ENCODE results near the gene MRPL54.

The MRPL54 gene

GRCh38 chr19:3784607-3785450 lies 22.3 kb downstream of the MRPL54 start:
- peak in 1 of 51 donors; percentile 11 for DNase-seq

- DNase-seq: peak in 5 of 51 donors; percentile 7 to 21 (median 15)
Observed at GRCh38 chr19:3785451-3785937, 23.0 kb downstream of the MRPL54 start.

GRCh38 chr19:3785938-3786824 lies 23.7 kb downstream of the MRPL54 start, which contains the start of gene MATK:
Gene MATK (minus strand): TSS chr19:3786381. CDS start chr19:3785135, 1,246 bp downstream.
- no peak for DNase-seq

- DNase-seq: no peak
Observed at GRCh38 chr19:3788996-3789778, 26.7 kb downstream of the MRPL54 start.

- no peak for DNase-seq
Observed at GRCh38 chr19:3790209-3790734, 27.8 kb downstream of the MRPL54 start.

DNA sequence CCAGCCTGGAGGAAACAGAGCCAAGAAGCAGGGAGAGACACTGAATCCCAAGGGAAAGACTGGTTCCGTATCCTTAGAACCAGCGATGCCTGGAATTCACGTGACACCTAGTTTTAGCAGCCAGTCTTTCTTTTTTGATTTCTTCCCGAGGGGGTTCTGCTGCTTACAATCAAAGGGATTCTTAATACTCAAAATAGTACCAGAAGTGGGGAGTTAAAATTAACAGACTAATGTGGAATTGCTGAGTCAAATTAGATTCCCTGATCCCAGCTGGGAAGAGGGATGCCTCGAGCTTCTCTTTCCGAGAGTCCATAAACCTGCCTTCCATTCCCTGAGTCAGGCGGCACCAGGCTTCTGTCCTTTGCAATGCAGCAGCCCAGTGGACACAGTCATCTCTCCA lies 28.5 kb downstream of the MRPL54 start:
- DNase-seq: no peak

- no peak for DNase-seq
Observed at GRCh38 chr19:3792114-3792513, 29.6 kb downstream of the MRPL54 start.

DNA sequence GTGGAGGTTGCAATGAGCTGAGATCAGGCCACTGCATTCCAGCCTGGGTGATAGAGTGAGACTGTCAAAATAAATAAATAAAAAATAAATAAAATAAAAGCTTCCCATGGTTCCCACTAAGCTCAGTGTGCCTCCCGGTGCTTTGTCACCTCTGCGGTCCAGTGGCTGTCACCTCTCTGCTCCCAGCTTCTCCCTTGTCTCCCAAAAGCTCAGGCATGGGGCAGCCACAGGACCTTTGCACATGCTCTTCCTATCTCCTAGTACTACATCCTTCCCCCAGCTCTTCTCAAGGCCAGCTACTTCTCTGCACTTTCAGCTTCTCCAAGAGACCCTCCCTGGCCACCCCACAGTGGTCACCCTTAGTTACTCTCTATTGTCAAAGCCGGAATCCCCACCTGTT lies 31.3 kb downstream of the MRPL54 start:
- no peak for DNase-seq

GRCh38 chr19:3796358-3796757 lies 33.9 kb downstream of the MRPL54 start:
- no peak for DNase-seq

GRCh38 chr19:3798137-3798536 lies 35.7 kb downstream of the MRPL54 start:
- DNase-seq: no peak

- DNase-seq: peak in 1 of 51 donors; percentile 52
Observed at GRCh38 chr19:3800996-3801395, 38.5 kb downstream of the MRPL54 start.

DNA sequence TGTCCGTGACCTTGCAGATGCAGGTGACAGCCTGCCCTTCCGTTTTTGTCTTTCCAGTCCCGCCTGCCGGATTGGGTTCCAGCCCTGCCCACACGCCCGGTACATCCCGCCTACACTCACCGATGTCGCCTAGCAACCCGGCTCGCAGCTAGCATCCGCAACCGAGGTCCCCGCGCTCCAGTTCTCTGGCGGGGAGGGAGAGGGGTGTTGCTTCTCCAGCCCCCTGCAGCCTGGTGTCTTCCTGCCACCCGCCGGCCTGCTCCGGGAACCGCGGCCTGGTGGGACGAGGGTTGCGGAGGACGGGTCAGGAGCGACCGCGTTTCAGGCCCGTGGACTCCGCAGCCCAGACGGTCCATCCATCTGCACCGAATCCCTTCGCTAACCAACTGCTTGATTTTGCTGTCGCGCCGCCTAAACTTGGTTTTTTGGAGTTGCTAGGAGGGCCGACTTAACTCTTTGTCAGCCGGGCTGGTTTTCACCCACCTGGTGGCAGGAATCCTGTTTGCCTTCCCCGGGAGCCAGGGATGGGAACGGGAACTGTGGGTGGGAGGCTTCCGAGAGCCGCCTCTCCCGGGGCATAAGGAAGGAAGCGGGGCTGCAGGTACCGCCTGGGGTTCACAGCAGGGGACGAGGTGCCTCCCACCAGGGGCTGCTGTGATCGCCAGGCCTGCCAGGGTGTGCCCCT lies 39.1 kb downstream of the MRPL54 start:
- peak in 32 of 51 donors; percentile 5 to 72 (median 43) for DNase-seq

DNA sequence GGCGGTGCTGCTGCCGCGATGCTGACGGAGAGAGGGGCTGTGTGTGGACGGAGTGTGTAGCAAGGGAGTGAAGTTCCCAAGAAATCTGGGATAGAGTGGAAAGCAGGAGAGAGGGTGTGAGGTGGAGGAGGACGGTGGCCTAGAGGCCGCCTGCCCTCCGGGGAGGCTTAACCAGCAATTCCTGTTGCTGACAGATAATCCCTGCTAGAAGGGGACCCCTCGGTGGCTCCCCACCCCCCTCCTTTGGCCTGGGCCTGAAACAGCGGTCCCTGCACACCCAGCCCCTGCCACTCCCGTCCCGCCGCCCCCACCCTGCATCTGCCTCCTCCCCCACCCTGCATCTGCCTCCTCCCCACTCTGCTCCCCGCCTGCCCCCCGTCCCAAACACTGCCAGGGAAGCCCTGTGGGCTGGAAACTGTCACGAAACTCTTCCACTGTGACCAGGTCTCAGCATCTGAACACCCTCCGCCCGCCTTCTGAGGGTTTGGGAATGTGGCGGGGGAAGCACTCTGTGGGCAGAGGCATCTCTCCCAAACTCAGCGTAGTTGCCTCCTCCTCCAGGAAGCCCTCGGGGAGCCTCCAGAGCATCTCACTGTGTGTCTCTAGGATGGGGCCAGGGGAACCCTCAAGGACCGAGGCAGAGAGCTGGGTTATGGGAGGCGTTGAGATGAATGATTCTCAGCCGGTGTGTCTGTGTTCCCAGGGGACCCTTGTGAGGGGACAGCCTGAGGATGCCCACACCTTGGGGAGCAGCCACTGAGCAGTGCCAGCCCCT lies 40.8 kb downstream of the MRPL54 start:
- DNase-seq: no peak

GRCh38 chr19:3803986-3804385 lies 41.5 kb downstream of the MRPL54 start:
- no peak for DNase-seq

- no peak for DNase-seq
Observed at GRCh38 chr19:3804429-3804828, 41.9 kb downstream of the MRPL54 start.

- no peak for DNase-seq
Observed at GRCh38 chr19:3805859-3806258, 43.4 kb downstream of the MRPL54 start.

DNA sequence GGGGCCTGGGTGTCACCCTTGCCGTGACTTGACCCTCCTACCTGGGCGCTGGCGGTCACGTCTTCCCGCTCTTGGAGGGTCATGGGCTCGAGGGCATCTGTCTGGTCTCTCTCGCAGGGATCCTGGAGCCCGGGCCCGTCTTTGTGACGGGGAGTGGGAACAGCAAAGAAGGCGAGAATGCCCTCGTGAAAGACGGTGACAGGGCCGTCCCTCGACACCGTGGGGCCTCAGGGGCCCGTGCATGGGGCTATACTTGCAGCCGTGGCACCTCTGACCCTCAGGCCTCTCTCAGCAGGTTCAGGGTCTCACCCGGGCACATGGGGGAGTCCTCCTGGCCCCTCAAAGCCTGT lies 44.6 kb downstream of the MRPL54 start:
- no peak for DNase-seq

DNA sequence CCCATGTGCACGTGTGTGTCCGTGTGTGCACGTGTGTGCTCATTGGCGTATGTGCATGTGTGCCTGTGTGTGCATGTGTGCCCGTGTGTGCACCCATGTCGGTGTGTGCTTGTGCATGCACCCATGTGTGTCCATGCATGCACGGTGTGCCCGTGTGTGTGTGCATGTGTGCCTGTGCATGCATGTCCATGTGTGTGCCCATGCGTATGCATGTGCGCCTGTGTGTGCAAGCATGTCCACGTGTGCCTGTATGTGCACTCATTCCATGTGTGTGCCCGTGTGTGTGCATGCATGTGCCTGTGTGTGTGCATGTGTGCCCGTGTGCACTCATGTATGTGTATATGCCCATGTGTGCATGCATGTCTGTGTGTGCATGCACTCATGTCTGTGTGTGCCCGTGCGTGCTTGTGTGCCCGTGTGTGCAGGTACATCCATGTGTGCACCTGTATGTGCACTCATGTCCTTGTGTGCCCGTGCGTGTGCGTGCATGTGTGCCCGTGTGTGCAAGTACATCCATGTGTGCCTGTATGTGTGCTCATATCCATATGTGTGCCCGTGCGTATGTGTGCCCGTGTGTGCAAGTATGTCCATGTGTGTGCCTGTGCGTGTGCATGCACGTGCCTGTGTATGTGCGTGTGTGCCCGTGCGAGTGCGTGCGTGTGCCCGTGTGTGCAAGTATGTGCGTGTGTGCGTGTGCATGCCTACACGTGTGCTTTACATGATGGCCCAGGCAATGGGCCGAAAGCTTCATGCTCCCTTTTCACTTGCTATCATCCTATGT lies 45.3 kb downstream of the MRPL54 start:
- DNase-seq: no peak

Measured in hypothalamus (tissue), 51 donors.